HG02840 (cell line): ENCODE results near the gene NFATC1.

ENCODE experiments used
- ATAC-seq: cut with Tn5 transposase; IDR thresholded peaks from one replicate; pipeline ENCODE4 v1.9.1; 2021; ENCODE audit warnings: mild to moderate bottlenecking, moderate library complexity, moderate number of reproducible peaks; ENCODE audit not compliant: unreplicated experiment, low FRiP score

NFATC1 gene

DNA sequence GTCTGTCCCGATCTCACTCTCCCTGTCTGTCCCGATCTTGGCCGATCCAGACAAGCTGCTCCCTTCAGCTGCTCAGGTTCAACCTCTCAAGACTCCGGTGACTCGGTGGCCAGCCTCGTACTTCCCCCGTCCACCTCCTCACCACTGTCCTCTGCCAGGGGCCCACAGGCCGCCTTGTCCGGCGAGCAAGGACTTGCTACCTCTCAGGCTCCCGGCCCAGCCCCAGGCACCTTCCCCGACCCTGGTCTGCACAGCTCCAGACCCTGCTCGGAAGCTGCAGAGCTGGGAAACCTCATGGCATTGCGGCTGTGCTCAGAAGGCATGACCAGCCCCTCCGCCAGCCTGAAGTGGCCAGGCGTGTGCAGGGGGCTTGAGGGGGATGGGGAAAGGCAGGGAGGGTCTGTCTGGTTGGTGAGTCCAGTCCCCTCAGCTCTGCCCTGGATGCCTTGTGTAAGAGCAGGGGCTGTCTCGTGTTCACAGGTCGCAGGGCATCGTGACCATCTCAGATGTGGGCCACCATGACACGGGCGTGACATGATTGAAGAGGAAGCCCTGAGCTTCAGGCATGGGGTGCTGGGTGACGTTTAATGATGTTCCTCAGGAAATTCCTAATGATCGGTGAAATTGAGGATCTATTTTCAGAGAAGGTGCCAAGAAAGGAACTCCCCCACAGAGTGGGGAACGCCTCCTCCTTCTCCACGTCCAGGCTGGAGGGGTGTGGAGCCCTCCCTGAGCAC is 162.6 kb downstream of the NFATC1 start:
- ATAC-seq = no peak

GRCh38 chr18:79558933-79559416 is 163.2 kb downstream of the NFATC1 start:
- ATAC-seq = no peak

DNA sequence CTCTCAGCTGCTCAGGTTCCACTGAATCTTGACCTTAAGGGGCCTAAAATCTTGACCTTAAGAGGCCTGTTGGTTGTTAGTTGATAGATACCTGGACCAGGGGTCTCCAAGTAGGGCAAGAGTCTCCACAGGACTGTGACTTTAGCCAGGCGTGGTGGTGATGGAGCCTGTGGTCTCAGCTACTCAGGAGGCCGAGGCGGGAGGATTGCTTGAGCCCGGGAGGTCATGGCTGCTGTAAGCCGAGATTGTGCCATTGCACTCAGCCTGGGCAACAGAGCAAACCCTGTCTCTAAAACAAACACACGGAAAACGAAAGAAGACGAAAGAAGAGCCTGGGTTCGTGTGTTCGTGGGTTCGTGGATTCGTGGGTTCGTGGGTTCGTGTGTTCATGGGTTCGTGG is 163.7 kb downstream of the NFATC1 start:
- ATAC-seq = no peak

DNA sequence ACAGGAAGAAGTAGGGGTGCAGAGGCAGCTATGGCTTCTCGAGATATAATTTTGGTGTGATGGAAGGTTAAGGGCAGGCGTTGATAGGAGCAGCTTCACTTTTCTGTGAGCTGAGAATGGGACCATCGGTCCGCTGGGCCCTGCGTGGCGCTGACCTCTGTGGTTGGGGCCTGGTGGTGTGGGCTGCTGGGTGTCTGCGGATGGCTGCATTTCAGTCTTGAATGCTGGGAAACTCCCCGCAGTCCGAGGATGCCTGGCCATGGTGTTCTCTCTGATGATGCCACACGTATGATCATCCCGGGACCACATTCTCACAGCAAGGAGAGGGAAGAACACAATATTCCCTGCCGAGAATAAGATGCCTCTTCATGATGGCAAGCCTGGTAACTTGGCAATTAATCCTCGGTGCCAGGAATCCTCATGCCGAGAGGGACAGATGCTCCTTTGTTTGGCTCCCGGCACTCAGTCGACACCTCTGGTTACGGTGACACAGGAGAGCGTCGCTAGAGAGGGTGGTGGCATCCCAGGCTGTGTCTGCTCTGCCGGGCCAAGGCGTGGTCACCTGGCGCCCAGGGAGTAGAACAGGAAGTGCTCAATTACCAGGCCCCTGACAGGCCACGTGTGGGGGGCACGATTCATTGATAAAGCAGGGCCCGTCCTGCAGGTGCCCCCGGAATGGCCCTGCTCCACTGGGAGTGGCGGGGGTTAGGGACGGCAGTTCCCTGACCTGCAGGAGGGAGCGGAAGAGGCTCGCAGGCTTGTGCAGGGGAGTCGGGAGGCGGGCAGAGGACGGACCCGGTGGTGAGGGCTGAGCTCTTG is 164.5 kb downstream of the NFATC1 start:
- ATAC-seq = no peak

GRCh38 chr18:79560861-79561210 is 165.1 kb downstream of the NFATC1 start:
- no peak for ATAC-seq

GRCh38 chr18:79563949-79564348 is 168.2 kb downstream of the NFATC1 start:
- ATAC-seq = no peak

GRCh38 chr18:79564441-79564840 is 168.7 kb downstream of the NFATC1 start:
- ATAC-seq = no peak

DNA sequence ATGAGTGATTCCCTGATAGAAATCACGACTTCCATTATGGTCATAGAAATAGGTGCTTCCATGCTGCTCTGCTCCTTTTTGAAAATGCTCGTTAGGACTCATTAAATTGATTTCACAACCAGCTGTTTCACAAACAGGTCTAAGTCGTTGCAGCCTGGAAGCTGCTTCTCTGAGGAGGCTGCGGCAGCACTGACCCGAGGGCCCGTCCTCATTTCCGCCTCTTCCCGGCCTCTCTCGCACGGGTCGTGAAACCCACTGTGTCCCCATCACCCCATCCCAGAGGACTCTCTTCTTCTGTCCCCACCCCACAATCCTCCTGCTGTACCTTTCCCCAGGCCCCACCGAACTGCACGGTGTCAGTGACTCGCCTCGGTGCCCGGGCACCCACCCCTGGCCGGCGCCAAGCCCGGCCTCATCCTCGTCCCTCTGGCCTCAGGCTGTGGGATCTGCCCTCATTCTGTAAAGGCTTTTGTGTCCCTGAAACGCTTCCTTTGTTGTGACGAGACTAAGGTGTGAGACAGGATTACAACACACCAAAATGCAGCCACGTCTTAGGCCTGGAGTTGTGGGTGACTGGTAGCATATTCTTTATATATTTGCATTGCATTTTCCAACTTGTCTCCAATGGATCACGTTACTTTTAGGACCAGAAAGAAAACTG is 171.2 kb downstream of the NFATC1 start:
- no peak for ATAC-seq

GRCh38 chr18:79567481-79568147 is 171.9 kb downstream of the NFATC1 start:
- ATAC-seq = no peak

GRCh38 chr18:79568543-79569205 is 172.9 kb downstream of the NFATC1 start:
- no peak for ATAC-seq

DNA sequence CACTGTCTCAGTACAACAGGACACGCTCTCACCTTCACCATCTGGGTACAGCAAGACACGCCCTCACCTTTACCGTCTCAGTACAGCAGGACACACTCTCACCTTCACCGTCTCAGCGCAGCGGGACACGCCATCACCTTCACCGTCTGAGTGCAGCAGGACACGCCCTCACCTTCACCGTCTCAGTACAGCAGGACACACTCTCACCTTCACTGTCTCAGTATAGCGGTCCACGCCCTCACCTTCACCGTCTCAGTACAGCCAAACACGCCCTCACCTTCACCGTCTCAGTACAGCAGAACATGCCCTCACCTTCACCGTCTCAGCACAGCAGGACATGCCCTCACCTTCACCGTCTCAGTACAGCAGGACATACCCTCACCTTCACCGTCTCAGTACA is 174.0 kb downstream of the NFATC1 start:
- ATAC-seq = no peak

- no peak for ATAC-seq
These were observed 174.8 kb downstream of the NFATC1 start for GRCh38 chr18:79570266-79571201.

GRCh38 chr18:79571211-79572092 is 175.7 kb downstream of the NFATC1 start:
- no peak for ATAC-seq

- no peak for ATAC-seq
These were observed 176.5 kb downstream of the NFATC1 start for GRCh38 chr18:79572093-79572780.

GRCh38 chr18:79572848-79573451 is 177.2 kb downstream of the NFATC1 start:
- no peak for ATAC-seq

DNA sequence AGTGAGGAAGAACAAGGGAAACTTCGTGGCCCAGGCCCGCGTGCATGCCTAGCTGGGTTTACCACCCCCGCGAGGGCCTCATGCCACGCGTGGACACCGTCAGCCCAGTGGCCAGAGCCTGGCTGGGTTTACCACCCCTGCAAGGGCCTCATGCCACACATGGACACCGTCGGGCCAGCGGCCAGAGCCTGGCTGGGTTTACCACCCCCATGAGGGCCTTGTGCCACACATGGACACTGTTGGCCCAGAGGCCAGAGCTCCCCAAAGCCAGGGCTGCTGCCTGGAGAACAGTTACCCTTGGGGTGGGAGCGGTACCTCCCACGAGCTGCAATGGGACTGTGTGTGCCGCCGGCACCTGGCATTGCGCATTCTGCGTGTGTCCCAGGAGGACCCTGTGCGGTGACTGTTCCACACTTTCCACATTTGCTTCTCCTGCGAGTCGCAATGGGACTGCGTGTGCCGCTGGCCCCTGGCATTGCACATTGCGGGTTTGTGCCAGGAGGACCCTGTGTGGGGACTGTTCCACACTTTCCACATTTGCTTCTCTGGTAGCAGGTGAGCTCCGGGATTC is 178.3 kb downstream of the NFATC1 start:
- no peak for ATAC-seq
